Central memory CD8-positive, alpha-beta T cell (primary cell): ENCODE data around the gene PRMT7.
"Not testable (repeated sequence)": the region's sequence is repeated elsewhere in the genome, so short reads cannot be mapped to it uniquely, and the experiment has no call there.

Experiments
- ATAC-seq: fragments of 150-1000 bp; cut with Tn5 transposase; replicated peaks from 2 replicates; pipeline ENCODE4 v1.10.0; 2022; ENCODE audit warnings: mild to moderate bottlenecking, moderate FRiP score, moderate number of reproducible peaks; ENCODE audit not compliant: poor library complexity, severe bottlenecking; ENCODE audit errors: extremely low read depth
- DNase-seq, 2 donors: peaks; one replicate each; pipeline ENCODE4 v3.0.0; 2021; ENCODE audit warnings: low spot score in 2 of 2
- H3K27ac Mint-ChIP-seq: one replicate; pipeline ENCODE4 v1.8.0; 2022; ENCODE audit warnings: low read depth, mild to moderate bottlenecking, moderate library complexity, mixed read lengths
- H3K27me3 Mint-ChIP-seq: one replicate; pipeline ENCODE4 v1.8.0; 2022; ENCODE audit warnings: mixed read lengths
- H3K36me3 Mint-ChIP-seq: one replicate; pipeline ENCODE4 v1.8.0; 2022; ENCODE audit warnings: mild to moderate bottlenecking, moderate library complexity, mixed read lengths; ENCODE audit not compliant: insufficient read depth
- H3K4me1 Mint-ChIP-seq: one replicate; pipeline ENCODE4 v1.8.0; 2022; ENCODE audit warnings: mixed read lengths
- H3K4me3 Mint-ChIP-seq: one replicate; pipeline ENCODE4 v1.8.0; 2022; ENCODE audit warnings: mild to moderate bottlenecking, moderate library complexity, mixed read lengths
- H3K9me3 Mint-ChIP-seq: one replicate; pipeline ENCODE4 v1.8.0; 2022; ENCODE audit warnings: mixed read lengths

PRMT7 gene

GRCh38 chr16:68287276-68288251 lies 23.3 kb upstream of the PRMT7 start:
- H3K27ac Mint-ChIP-seq = peak overlapping the region; percentile 12
- no peaks in the 10 kb centered on the region for H3K27me3 Mint-ChIP-seq
- peak overlapping the region; percentile 40 for H3K4me3 Mint-ChIP-seq
- H3K36me3 Mint-ChIP-seq = peaks cover 19% of the 10 kb centered on the region
- no peak for ATAC-seq
- H3K9me3 Mint-ChIP-seq = no peaks in the 10 kb centered on the region
- H3K4me1 Mint-ChIP-seq = peaks cover 78% of the 10 kb centered on the region
- DNase-seq = no peak

GRCh38 chr16:68288252-68288650 lies 22.6 kb upstream of the PRMT7 start:
- no peak for DNase-seq
- H3K4me3 Mint-ChIP-seq = no peak overlapping the region
- H3K27me3 Mint-ChIP-seq = no peaks in the 10 kb centered on the region
- H3K36me3 Mint-ChIP-seq = peaks cover 19% of the 10 kb centered on the region
- H3K4me1 Mint-ChIP-seq = peaks cover 73% of the 10 kb centered on the region
- no peaks in the 10 kb centered on the region for H3K9me3 Mint-ChIP-seq
- H3K27ac Mint-ChIP-seq = peak overlapping the region; percentile 12
- no peak for ATAC-seq

- DNase-seq, H3K27me3 Mint-ChIP-seq, H3K4me3 Mint-ChIP-seq, H3K9me3 Mint-ChIP-seq, H3K27ac Mint-ChIP-seq, ATAC-seq: not testable (repeated sequence)
- Mint-ChIP-seq H3K4me1 (peaks cover 72% of the 10 kb centered on the region), H3K36me3 (peaks cover 20% of the 10 kb centered on the region)
These were observed 22.0 kb upstream of the PRMT7 start for GRCh38 chr16:68288796-68289195.

- Mint-ChIP-seq H3K27me3 (no peaks in the 10 kb centered on the region), H3K27ac (peak overlapping the region; percentile 91), H3K36me3 (peaks cover 20% of the 10 kb centered on the region), H3K9me3 (no peaks in the 10 kb centered on the region), H3K4me3 (peak overlapping the region; percentile 32), H3K4me1 (peaks cover 71% of the 10 kb centered on the region)
- no peak for ATAC-seq
- no peak for DNase-seq
These were observed 21.6 kb upstream of the PRMT7 start for GRCh38 chr16:68289202-68289601.

- Mint-ChIP-seq H3K27me3 (no peaks in the 10 kb centered on the region), H3K9me3 (no peaks in the 10 kb centered on the region), H3K4me1 (peaks cover 69% of the 10 kb centered on the region), H3K36me3 (peaks cover 20% of the 10 kb centered on the region), H3K4me3 (peak overlapping the region; percentile 32), H3K27ac (peak overlapping the region; percentile 91)
- ATAC-seq (peak; percentile 59), DNase-seq (no peak)
These were observed 21.0 kb upstream of the PRMT7 start for GRCh38 chr16:68289621-68290329.

GRCh38 chr16:68290450-68290849 lies 20.4 kb upstream of the PRMT7 start:
- no peak for ATAC-seq
- peaks cover 20% of the 10 kb centered on the region for H3K36me3 Mint-ChIP-seq
- no peaks in the 10 kb centered on the region for H3K27me3 Mint-ChIP-seq
- H3K9me3 Mint-ChIP-seq = no peaks in the 10 kb centered on the region
- peaks cover 64% of the 10 kb centered on the region for H3K4me1 Mint-ChIP-seq
- no peak for DNase-seq
- H3K27ac Mint-ChIP-seq = peak overlapping the region; percentile 91
- peak overlapping the region; percentile 32 for H3K4me3 Mint-ChIP-seq

GRCh38 chr16:68291227-68291626 lies 19.6 kb upstream of the PRMT7 start:
- no peak for DNase-seq
- Mint-ChIP-seq H3K4me1 (peaks cover 60% of the 10 kb centered on the region), H3K4me3 (peak overlapping the region; percentile 57), H3K27me3 (no peaks in the 10 kb centered on the region), H3K9me3 (no peaks in the 10 kb centered on the region), H3K36me3 (peaks cover 22% of the 10 kb centered on the region), H3K27ac (peak overlapping the region; percentile 44)
- no peak for ATAC-seq

- Mint-ChIP-seq H3K36me3 (peaks cover 26% of the 10 kb centered on the region), H3K4me1 (peaks cover 48% of the 10 kb centered on the region), H3K9me3 (no peaks in the 10 kb centered on the region), H3K4me3 (no peak overlapping the region), H3K27ac (peak overlapping the region; percentile 44), H3K27me3 (no peaks in the 10 kb centered on the region)
- no peak for ATAC-seq
- no peak for DNase-seq
These were observed 18.4 kb upstream of the PRMT7 start for GRCh38 chr16:68292425-68292824.

- Mint-ChIP-seq H3K36me3 (peaks cover 46% of the 10 kb centered on the region), H3K4me1 (peaks cover 32% of the 10 kb centered on the region), H3K27ac (no peak overlapping the region), H3K9me3 (no peaks in the 10 kb centered on the region), H3K4me3 (no peak overlapping the region), H3K27me3 (no peaks in the 10 kb centered on the region)
- DNase-seq (no peak), ATAC-seq (no peak)
These were observed 14.5 kb upstream of the PRMT7 start for GRCh38 chr16:68296291-68296690.

- H3K4me1 Mint-ChIP-seq = peaks cover 32% of the 10 kb centered on the region
- H3K4me3 Mint-ChIP-seq = no peak overlapping the region
- no peak overlapping the region for H3K27ac Mint-ChIP-seq
- no peaks in the 10 kb centered on the region for H3K9me3 Mint-ChIP-seq
- no peak for DNase-seq
- H3K27me3 Mint-ChIP-seq = no peaks in the 10 kb centered on the region
- peaks cover 49% of the 10 kb centered on the region for H3K36me3 Mint-ChIP-seq
- no peak for ATAC-seq
These were observed 14.1 kb upstream of the PRMT7 start for GRCh38 chr16:68296693-68297092.

GRCh38 chr16:68297908-68298307 lies 12.9 kb upstream of the PRMT7 start:
- H3K27ac Mint-ChIP-seq = peak overlapping the region; percentile 35
- no peak for DNase-seq
- peaks cover 59% of the 10 kb centered on the region for H3K36me3 Mint-ChIP-seq
- no peaks in the 10 kb centered on the region for H3K27me3 Mint-ChIP-seq
- no peak for ATAC-seq
- H3K9me3 Mint-ChIP-seq = no peaks in the 10 kb centered on the region
- no peak overlapping the region for H3K4me3 Mint-ChIP-seq
- peaks cover 26% of the 10 kb centered on the region for H3K4me1 Mint-ChIP-seq

- H3K27ac Mint-ChIP-seq = peak overlapping the region; percentile 25
- ATAC-seq (no peak), DNase-seq (no peak)
- H3K4me1 Mint-ChIP-seq = peaks cover 25% of the 10 kb centered on the region
- H3K9me3 Mint-ChIP-seq = no peaks in the 10 kb centered on the region
- peaks cover 59% of the 10 kb centered on the region for H3K36me3 Mint-ChIP-seq
- no peak overlapping the region for H3K4me3 Mint-ChIP-seq
- H3K27me3 Mint-ChIP-seq = no peaks in the 10 kb centered on the region
These were observed 12.5 kb upstream of the PRMT7 start for GRCh38 chr16:68298312-68298711.
